T-cell (primary cell): ENCODE data around the gene ADGRG7. TPM values are rescaled to one million over a fixed set of nuclear protein-coding genes. Genes with fewer than 3 reads are reported as not detected.

ENCODE experiments used
- ATAC-seq, 4 experiments: fragments of 200-7000 bp in 3 of 4; fragments of 150-1000 bp in 1 of 4; cut with Tn5 transposase; replicated peaks in 1 of 4; 1 replicate in 3 of 4; 2 replicates in 1 of 4; pipeline ENCODE4 v1.10.0; 2021; ENCODE audit warnings: moderate library complexity in 3 of 4, mild to moderate bottlenecking in 2 of 4, moderate number of reproducible peaks in 1 of 4
- CTCF ChIA-PET, 2 donors: fragments of 300-600 bp; sonication (Branson Sonifier 250); formaldehyde crosslinking; loops; one replicate each; lab custom pipeline; 2022; ENCODE audit warnings: antibody characterized with exemption in 2 of 2; lab: Charles Lee
- POLR2A ChIA-PET, 2 donors: fragments of 300-600 bp; sonication (Branson Sonifier 250); formaldehyde crosslinking; loops; one replicate each; lab custom pipeline; 2022; ENCODE audit warnings: antibody characterized with exemption in 2 of 2; lab: Charles Lee
- DNase-seq, 35 experiments: peaks; one replicate each; pipeline versions ENCODE4 v3.0.0 to v3.0.0-alpha.2; 2013 to 2023
- H3K27ac ChIP-seq: one replicate; pipeline ENCODE4 v1.5.1; 2013; ENCODE audit warnings: low read length
- H3K27me3 ChIP-seq, 2 experiments: replicated peaks in 1 of 2; 1 replicate in 1 of 2; 2 replicates in 1 of 2; pipeline versions ENCODE4 v1.6.1 to v1.7.0; 2013; ENCODE audit warnings: low read length in 1 of 2, mixed read lengths in 1 of 2; ENCODE audit not compliant: control insufficient read depth in 2 of 2, insufficient read depth in 2 of 2; ENCODE audit errors: extremely low read depth in 1 of 2
- H3K36me3 ChIP-seq, 2 donors: 1 replicate in 1 of 2; 2 replicates in 1 of 2; pipeline versions ENCODE4 v1.6.1 to v1.7.0; 2013; ENCODE audit warnings: low read length in 1 of 2; ENCODE audit not compliant: control insufficient read depth in 2 of 2, insufficient read depth in 1 of 2; ENCODE audit errors: extremely low read depth in 1 of 2
- H3K4me1 ChIP-seq, 2 experiments: 1 replicate in 1 of 2; 2 replicates in 1 of 2; pipeline versions ENCODE4 v1.6.1 to v1.7.0; 2013; ENCODE audit warnings: low read length in 2 of 2, mixed read lengths in 1 of 2; ENCODE audit not compliant: insufficient read depth in 2 of 2, control insufficient read depth in 1 of 2; ENCODE audit errors: extremely low read depth in 1 of 2
- H3K4me3 ChIP-seq, 2 donors: 1 replicate in 1 of 2; 2 replicates in 1 of 2; pipeline versions ENCODE4 v1.5.1 to v1.7.0; 2013; ENCODE audit warnings: mild to moderate bottlenecking in 2 of 2, low read length in 1 of 2, moderate library complexity in 1 of 2; ENCODE audit not compliant: control insufficient read depth in 1 of 2; ENCODE audit errors: extremely low read depth in 1 of 2
- H3K9me3 ChIP-seq: 2 replicates; pipeline ENCODE4 v1.7.0; 2013
- H3K27ac Mint-ChIP-seq, 2 donors: one replicate each; pipeline ENCODE4 v1.8.0; 2020 to 2021; ENCODE audit warnings: mild to moderate bottlenecking in 2 of 2, mixed read lengths in 2 of 2
- H3K27me3 Mint-ChIP-seq, 2 donors: one replicate each; pipeline ENCODE4 v1.8.0; 2021 to 2022; ENCODE audit warnings: mixed read lengths in 2 of 2
- H3K36me3 Mint-ChIP-seq: one replicate; pipeline ENCODE4 v1.8.0; 2021; ENCODE audit warnings: mixed read lengths
- H3K4me1 Mint-ChIP-seq, 3 donors: one replicate each; pipeline ENCODE4 v1.8.0; 2020 to 2022; ENCODE audit warnings: mixed read lengths in 3 of 3, mild to moderate bottlenecking in 1 of 3
- H3K4me3 Mint-ChIP-seq, 3 donors: one replicate each; pipeline ENCODE4 v1.8.0; 2020 to 2022; ENCODE audit warnings: mild to moderate bottlenecking in 3 of 3, mixed read lengths in 3 of 3, moderate library complexity in 3 of 3
- H3K9me3 Mint-ChIP-seq, 3 donors: one replicate each; pipeline ENCODE4 v1.8.0; 2020 to 2022; ENCODE audit warnings: mixed read lengths in 3 of 3
- WGBS: methylation state at CpG from one replicate; pipeline ENCODE4 v1.1.5; 2013; ENCODE audit warnings: missing lambda C conversion rate; ENCODE audit not compliant: insufficient coverage; 5-methylcytosine and 5-hydroxymethylcytosine counted together
- total RNA-seq, 35 experiments: library from RNA in 6 of 35; stranded (reverse) in 6 of 35; fragments of 120-200 nt in 1 of 35; gene quantifications; one replicate each; pipeline versions ENCODE4 v1.2.1 to v1.2.4 and lab custom pipeline; 2013 to 2026

The ADGRG7 gene
- total RNA-seq, 5 donors from 2014 or later (not counting 1 experiment from before 2014, with no cell fraction given) = not detected

DNA sequence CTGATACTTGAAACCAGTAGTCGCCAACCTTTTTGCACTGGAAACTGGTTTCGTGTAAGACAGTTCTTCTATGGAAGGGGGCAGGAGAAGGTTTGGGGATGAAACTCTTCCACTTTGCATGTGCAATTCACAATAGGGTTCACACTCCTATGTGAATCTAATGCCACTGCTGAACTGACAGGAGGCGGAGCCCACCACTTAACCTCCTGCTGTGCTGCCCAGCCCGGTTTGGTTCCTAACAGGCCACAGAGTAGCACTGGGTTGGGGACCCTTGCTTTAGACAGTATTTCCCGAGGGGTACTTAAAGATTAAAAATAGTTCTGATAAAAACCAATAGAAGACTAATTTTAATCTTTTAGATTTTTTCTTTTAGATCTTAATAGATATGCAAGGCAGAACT lies 111.0 kb downstream of the ADGRG7 start:
- no peak overlapping the region for H3K27ac ChIP-seq
- ATAC-seq (no peak), DNase-seq (no peak)
- no peaks in the 10 kb centered on the region for H3K9me3 Mint-ChIP-seq
- no peaks in the 10 kb centered on the region for H3K27me3 Mint-ChIP-seq
- H3K4me1 ChIP-seq = peaks cover 0 to 3% of the 10 kb centered on the region in 2 experiments
- H3K27ac Mint-ChIP-seq = no peak overlapping the region
- peaks cover 31 to 37% (median 36%) of the 10 kb centered on the region in 3 donors for H3K4me1 Mint-ChIP-seq
- H3K9me3 ChIP-seq = no peaks in the 10 kb centered on the region
- H3K27me3 ChIP-seq = no peaks in the 10 kb centered on the region
- peaks cover 54% of the 10 kb centered on the region for H3K36me3 Mint-ChIP-seq
- POLR2A ChIA-PET = no interaction called here
- H3K4me3 ChIP-seq = no peak overlapping the region
- no CpG with 5 or more reads among the region's 5 CpGs for WGBS
- H3K4me3 Mint-ChIP-seq = no peak overlapping the region
- peaks cover 0 to 46% of the 10 kb centered on the region in 2 donors for H3K36me3 ChIP-seq
- CTCF ChIA-PET = no interaction called here

DNA sequence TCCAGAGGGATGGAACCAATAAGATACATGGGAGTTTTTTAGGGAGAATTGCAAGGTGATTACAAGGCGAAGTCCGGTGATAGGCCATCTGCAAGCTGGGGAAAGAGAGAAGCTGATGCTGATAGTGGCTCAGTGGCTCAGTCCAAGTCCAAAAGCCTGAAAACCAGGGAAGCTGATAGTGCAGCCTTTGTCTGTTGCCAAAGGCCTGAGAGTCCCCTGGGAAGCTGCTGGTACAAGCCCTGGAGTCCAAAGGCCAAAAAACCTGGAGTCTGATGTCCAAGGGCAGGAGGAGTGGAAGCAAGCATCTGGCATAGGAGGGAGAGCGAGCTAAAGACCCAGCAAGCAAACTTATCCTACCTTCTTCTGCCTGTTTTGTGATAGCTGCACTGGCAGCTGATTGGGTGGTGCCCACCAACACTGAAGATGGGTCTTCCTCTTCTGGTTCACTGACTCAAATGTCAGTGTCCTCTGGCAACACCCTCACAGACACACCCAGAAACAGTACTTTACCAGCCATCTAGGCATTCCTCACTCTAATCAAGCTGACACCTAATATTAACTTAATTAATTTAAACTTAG lies 116.6 kb downstream of the ADGRG7 start:
- H3K9me3 Mint-ChIP-seq = no peaks in the 10 kb centered on the region
- ATAC-seq (no peak), DNase-seq (no peak)
- H3K4me3 ChIP-seq = no peak overlapping the region
- POLR2A ChIA-PET = interaction anchor here (0.6 to 1.2 kb wide), 6 partner anchors 9 to 947 kb away, joined by 3 to 13 read pairs (median 5); no protein-coding TSS in a partner anchor
- no peak overlapping the region for H3K27ac Mint-ChIP-seq
- H3K4me1 Mint-ChIP-seq = peaks cover 10 to 28% (median 21%) of the 10 kb centered on the region in 3 donors
- H3K36me3 ChIP-seq = peaks cover 6 to 48% of the 10 kb centered on the region in 2 donors
- 100% methylated on average over 3 of the region's 3 CpGs for WGBS
- H3K27me3 ChIP-seq = no peaks in the 10 kb centered on the region
- no peak overlapping the region for H3K27ac ChIP-seq
- no peaks in the 10 kb centered on the region for H3K27me3 Mint-ChIP-seq
- H3K4me1 ChIP-seq = no peaks in the 10 kb centered on the region
- no peak overlapping the region for H3K4me3 Mint-ChIP-seq
- CTCF ChIA-PET = interaction anchor here (0.6 to 1.5 kb wide), 9 partner anchors 10 to 848 kb away, joined by 3 to 7 read pairs (median 3); no protein-coding TSS in a partner anchor
- no peaks in the 10 kb centered on the region for H3K9me3 ChIP-seq
- peaks cover 47% of the 10 kb centered on the region for H3K36me3 Mint-ChIP-seq

GRCh38 chr3:100726706-100727105 lies 117.3 kb downstream of the ADGRG7 start:
- H3K36me3 Mint-ChIP-seq = peaks cover 40% of the 10 kb centered on the region
- Histone ChIP-seq H3K4me3 (no peak overlapping the region), H3K4me1 (no peaks in the 10 kb centered on the region), H3K27ac (no peak overlapping the region), H3K9me3 (no peaks in the 10 kb centered on the region), H3K27me3 (no peaks in the 10 kb centered on the region), H3K36me3 (peaks cover 6 to 46% of the 10 kb centered on the region in 2 donors)
- 80% methylated on average over 1 of the region's 1 CpG for WGBS
- no peak overlapping the region for H3K4me3 Mint-ChIP-seq
- H3K9me3 Mint-ChIP-seq = no peaks in the 10 kb centered on the region
- H3K27me3 Mint-ChIP-seq = no peaks in the 10 kb centered on the region
- no peak for DNase-seq
- peaks cover 10 to 28% (median 21%) of the 10 kb centered on the region in 3 donors for H3K4me1 Mint-ChIP-seq
- ChIA-PET CTCF (interaction anchor here (0.6 to 1.5 kb wide), 5 partner anchors 9 to 61 kb away, joined by 3 to 5 read pairs (median 3); no protein-coding TSS in a partner anchor), POLR2A (interaction anchor here (0.6 to 1.2 kb wide), 3 partner anchors 8 to 946 kb away, joined by 3 to 4 read pairs (median 3); no protein-coding TSS in a partner anchor)
- ATAC-seq = no peak
- H3K27ac Mint-ChIP-seq = no peak overlapping the region

DNA sequence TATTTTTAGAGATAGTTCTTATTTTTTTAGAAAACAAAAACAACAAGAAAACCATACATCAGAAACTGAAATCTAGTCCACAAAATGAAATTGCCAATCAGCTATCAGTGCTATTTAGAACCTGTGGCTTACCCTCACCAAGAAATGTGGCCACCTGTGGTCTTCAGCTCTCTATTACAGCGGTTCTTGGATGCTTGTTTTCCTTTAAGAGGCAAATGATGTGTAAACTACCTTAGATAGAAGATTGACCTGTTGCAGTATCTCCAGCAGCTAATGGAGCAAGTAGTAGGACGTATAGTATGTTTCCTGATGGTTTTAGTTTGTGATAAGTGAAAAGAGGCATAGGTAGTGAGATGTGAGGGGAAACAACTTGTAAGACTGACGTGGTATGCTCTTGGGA lies 121.1 kb downstream of the ADGRG7 start:
- peaks cover 15 to 30% (median 29%) of the 10 kb centered on the region in 3 donors for H3K4me1 Mint-ChIP-seq
- H3K9me3 Mint-ChIP-seq = no peaks in the 10 kb centered on the region
- 90% methylated on average over 2 of the region's 3 CpGs for WGBS
- peaks cover 6 to 57% of the 10 kb centered on the region in 2 donors for H3K36me3 ChIP-seq
- H3K27ac Mint-ChIP-seq = no peak overlapping the region
- no peaks in the 10 kb centered on the region for H3K9me3 ChIP-seq
- DNase-seq = no peak
- no peak overlapping the region for H3K4me3 ChIP-seq
- H3K27me3 Mint-ChIP-seq = no peaks in the 10 kb centered on the region
- H3K27ac ChIP-seq = no peak overlapping the region
- no peak for ATAC-seq
- peaks cover 46% of the 10 kb centered on the region for H3K36me3 Mint-ChIP-seq
- H3K4me1 ChIP-seq = no peaks in the 10 kb centered on the region
- POLR2A ChIA-PET = no interaction called here
- H3K4me3 Mint-ChIP-seq = no peak overlapping the region
- no peaks in the 10 kb centered on the region for H3K27me3 ChIP-seq
- CTCF ChIA-PET = no interaction called here

- Histone ChIP-seq H3K4me1 (no peaks in the 10 kb centered on the region), H3K36me3 (peaks cover 2 to 59% of the 10 kb centered on the region in 2 donors), H3K9me3 (no peaks in the 10 kb centered on the region), H3K27ac (no peak overlapping the region), H3K4me3 (no peak overlapping the region), H3K27me3 (no peaks in the 10 kb centered on the region)
- ATAC-seq (no peak), DNase-seq (no peak)
- no peak overlapping the region for H3K4me3 Mint-ChIP-seq
- ChIA-PET POLR2A (interaction anchor here in 1 of 2 donors (1.1 kb wide), 1 partner anchor 9 kb away, joined by 3 read pairs; no protein-coding TSS in a partner anchor), CTCF (interaction anchor here in 1 of 2 donors (1.2 kb wide), 1 partner anchor 9 kb away, joined by 5 read pairs; no protein-coding TSS in a partner anchor)
- H3K27ac Mint-ChIP-seq = no peak overlapping the region
- H3K36me3 Mint-ChIP-seq = peaks cover 54% of the 10 kb centered on the region
- no peaks in the 10 kb centered on the region for H3K9me3 Mint-ChIP-seq
- H3K4me1 Mint-ChIP-seq = peaks cover 12 to 16% (median 15%) of the 10 kb centered on the region in 3 donors
- H3K27me3 Mint-ChIP-seq = no peaks in the 10 kb centered on the region
- no CpG with 5 or more reads among the region's 3 CpGs for WGBS
These were observed 123.0 kb downstream of the ADGRG7 start for GRCh38 chr3:100732435-100732834.

DNA sequence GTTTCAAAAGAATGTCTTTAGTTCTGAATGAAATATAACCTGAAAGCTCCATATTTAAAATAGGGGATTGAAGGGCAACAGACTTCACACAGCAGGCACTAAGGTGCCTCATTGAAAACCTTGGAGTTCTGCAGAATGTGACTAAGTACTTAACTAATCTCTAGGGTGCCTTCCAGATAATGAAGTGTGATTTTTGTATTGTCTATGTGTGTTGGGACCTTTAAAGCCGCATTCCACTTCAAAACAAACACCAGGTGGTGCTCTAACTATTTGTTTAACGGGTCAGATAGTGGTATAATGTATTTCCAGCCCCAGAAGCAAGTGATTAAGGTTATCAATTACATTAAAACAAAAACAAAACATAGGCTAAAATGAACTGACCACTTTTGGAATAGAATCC lies 127.9 kb downstream of the ADGRG7 start:
- WGBS = no CpG with 5 or more reads among the region's 2 CpGs
- ChIA-PET POLR2A (no interaction called here), CTCF (no interaction called here)

More for the DNA sequence above, 127.9 kb downstream of the ADGRG7 start:
- H3K27me3 ChIP-seq = no peaks in the 10 kb centered on the region
- DNase-seq = peak in 1 of 35 experiments; percentile 11
- peaks cover 51% of the 10 kb centered on the region for H3K36me3 Mint-ChIP-seq
- peaks cover 10 to 12% (median 12%) of the 10 kb centered on the region in 3 donors for H3K4me1 Mint-ChIP-seq
- H3K4me3 Mint-ChIP-seq = no peak overlapping the region
- no peak overlapping the region for H3K27ac ChIP-seq
- peaks cover 2 to 67% of the 10 kb centered on the region in 2 donors for H3K36me3 ChIP-seq
- no peaks in the 10 kb centered on the region for H3K9me3 Mint-ChIP-seq
- no peak overlapping the region for H3K4me3 ChIP-seq
- no peak overlapping the region for H3K27ac Mint-ChIP-seq
- no peak for ATAC-seq
- H3K9me3 ChIP-seq = no peaks in the 10 kb centered on the region
- no peaks in the 10 kb centered on the region for H3K27me3 Mint-ChIP-seq
- H3K4me1 ChIP-seq = no peaks in the 10 kb centered on the region
